HG02610 (cell line): ENCODE results near the gene ZCCHC24.

Experiments used
- ATAC-seq: cut with Tn5 transposase; IDR thresholded peaks from one replicate; pipeline ENCODE4 v1.9.1; 2021; ENCODE audit warnings: mild to moderate bottlenecking, moderate library complexity; ENCODE audit not compliant: unreplicated experiment

Gene ZCCHC24

DNA sequence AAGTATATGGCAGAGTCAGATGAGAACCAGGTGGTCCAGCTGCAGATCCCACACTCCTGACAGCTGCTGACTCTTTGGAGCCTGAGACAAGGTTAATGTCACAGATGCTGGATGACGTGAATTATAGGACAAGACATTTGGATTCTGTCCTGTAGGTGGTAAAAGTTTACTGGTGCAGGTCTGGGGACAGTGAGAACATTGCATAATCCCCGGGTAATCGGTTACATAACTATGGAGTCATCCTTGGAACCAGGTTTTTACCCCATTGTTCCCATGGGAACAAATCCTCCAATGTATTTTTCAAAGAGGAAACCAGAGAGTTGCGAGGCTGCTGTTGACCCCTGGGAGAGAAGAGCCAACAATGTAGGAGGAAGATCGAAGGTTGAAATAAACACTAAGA, 27.5 kb upstream of the ZCCHC24 start:
- no peak for ATAC-seq

- no peak for ATAC-seq
These were observed 27.0 kb upstream of the ZCCHC24 start for GRCh38 chr10:79472449-79472848.

- no peak for ATAC-seq
These were observed 26.4 kb upstream of the ZCCHC24 start for GRCh38 chr10:79471776-79472175.

DNA sequence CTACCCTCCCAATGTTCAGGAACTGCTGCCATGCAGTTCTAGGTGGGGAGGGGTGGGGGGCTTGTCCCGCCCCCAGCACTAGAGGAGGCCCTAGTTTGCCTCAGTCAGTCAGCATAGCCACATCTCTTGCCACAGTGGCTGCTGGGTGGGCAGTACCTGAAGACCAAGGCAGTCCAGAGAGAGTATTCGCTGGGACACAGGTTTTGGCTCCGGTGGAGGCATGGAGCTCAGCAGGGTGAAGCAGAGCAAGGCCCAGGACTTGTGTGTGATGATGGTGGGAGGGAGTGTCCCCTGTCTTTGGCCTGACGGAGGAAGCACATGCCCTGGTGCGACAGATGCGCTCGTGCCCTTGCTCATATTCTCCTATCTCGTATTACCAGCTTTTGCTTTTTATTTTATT, 24.7 kb upstream of the ZCCHC24 start:
- ATAC-seq = no peak

GRCh38 chr10:79468841-79469585, 23.6 kb upstream of the ZCCHC24 start:
- ATAC-seq = no peak

DNA sequence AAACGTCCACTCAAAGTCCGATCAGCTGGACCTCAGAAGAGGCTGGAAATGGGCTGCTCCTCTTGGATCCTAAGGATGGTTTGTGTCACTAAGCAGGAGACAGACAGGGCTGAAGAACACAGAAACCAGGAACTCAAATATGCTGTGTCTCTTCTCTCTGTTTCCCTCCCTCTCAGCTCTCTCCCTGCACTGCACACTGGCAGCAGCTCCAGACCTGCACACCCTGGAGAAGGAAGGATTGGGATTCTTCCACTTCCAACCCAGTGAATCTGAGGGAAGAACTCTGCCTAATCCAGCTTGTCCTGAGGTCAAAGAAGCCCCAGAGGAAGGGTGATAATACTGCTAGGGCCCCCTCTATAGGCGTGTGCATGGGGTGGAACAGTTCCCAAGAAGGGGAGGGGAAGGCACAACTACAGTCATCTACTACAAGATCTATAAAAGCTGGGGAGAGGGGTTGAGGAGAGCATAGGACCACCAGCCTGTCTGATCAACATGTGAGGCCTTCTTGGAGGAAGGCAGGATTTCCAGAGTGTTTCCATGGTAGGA, 22.7 kb upstream of the ZCCHC24 start:
- no peak for ATAC-seq

- no peak for ATAC-seq
These were observed 19.9 kb upstream of the ZCCHC24 start for GRCh38 chr10:79465341-79465740.

- ATAC-seq = no peak
These were observed 18.4 kb upstream of the ZCCHC24 start for GRCh38 chr10:79463578-79464496.

DNA sequence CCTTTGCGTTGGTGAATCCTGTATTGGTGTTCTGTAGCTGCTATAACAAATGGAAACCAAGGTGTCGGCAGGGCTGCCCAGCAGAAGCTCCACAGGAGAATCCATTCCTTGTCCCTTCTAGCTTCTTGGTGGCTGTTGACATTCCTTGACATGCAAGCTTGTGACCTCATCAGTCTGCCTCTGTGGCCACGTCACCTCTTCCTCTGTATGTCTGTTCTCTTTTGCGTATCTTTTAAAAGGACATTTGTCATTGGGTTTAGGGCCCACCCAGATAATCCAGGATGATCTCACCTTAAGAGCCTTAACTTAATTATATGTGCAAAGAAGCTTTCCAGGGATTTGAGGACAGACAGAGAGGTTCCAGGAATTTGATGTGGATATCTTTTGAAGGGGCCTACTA, 15.3 kb upstream of the ZCCHC24 start:
- ATAC-seq = no peak

DNA sequence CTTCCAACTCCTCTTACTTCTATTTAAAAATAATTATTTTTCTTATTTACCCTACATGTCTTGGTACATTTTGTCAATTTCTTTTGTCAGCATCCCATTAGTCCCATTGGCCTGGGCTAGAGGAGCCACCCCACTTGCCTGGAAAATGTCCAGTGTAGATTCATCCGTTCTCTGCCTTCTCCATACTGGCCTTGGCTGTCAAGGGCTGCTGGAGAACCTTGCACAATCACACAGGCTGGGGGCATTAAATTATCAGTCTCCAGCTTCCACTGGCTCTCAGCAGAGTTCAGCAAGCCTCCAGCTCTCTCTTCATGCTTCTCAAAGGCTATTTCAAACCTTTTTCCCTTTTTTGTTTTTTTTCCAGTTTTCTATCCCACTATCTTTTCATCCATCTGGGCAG, 13.8 kb upstream of the ZCCHC24 start:
- no peak for ATAC-seq

DNA sequence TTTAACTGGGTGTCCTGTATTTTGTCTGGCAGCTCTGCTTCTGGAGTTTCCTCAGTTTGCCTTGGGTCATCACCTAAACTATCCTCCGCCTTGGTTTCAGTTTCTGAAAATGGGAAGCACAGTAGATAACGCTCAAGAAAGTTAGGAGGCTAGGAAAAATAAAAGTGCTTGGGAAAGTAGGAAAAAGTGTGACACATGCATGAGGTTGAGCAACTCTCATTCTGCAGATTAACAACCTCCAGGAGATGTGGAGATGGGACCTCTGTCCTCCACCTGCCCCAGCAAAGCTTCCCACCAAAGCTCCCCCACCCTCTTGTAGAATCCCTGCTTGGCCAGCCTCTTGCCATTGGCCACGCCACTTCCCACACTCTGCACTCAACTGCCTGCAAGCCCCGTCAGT, 13.1 kb upstream of the ZCCHC24 start:
- ATAC-seq = no peak

GRCh38 chr10:79457256-79457785, 11.9 kb upstream of the ZCCHC24 start:
- ATAC-seq = no peak

GRCh38 chr10:79454259-79454658, 8.8 kb upstream of the ZCCHC24 start:
- no peak for ATAC-seq

DNA sequence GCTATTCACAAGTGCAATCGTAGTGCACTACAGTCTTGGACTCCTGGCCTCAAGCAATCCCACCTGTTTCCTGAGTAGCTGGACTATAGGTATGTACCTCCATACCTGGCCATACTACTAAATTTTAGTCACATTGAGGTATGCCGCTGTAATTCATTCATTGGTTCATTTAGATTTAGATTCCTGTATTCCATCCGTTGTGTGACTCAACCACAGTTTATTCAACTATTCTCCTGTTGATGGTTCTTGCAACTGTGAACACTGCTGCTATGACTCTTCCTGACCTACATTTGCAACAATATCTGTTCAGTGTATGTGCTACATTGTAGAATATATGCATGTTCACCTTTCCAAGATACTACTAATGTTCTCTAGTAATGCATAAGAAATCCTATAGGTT, 8.0 kb upstream of the ZCCHC24 start:
- no peak for ATAC-seq

GRCh38 chr10:79452174-79452611, 6.8 kb upstream of the ZCCHC24 start:
- ATAC-seq = no peak

DNA sequence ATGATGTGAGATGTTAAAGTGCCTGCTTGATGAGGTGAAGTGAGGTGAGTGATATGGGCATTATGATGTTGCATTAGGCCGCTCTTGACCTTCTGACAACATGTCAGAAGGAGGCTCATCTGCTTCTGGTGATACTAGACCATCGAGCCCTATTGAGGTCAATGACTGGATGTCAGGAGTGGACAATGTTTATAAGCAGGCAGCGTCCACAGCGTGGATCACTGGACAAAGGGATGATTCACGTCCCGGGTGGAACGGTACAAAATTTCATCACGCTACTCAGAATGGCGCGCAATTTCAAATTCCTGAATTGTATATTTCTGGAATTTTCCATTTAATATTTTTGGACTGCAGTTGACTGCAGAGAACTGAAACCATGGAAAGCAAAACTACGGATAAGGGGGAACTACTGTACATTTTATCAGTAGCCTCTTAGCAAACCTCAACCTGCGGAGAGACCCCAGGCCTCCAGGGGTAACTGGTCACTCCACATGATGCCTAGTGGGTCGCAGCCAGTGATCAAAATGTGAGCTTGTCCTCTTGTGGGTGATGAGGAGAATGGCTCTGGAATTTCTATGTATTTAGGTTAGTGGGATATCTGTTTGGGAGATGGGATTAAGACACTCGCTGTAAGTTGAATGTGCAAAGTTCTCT, 5.7 kb upstream of the ZCCHC24 start:
- no peak for ATAC-seq

DNA sequence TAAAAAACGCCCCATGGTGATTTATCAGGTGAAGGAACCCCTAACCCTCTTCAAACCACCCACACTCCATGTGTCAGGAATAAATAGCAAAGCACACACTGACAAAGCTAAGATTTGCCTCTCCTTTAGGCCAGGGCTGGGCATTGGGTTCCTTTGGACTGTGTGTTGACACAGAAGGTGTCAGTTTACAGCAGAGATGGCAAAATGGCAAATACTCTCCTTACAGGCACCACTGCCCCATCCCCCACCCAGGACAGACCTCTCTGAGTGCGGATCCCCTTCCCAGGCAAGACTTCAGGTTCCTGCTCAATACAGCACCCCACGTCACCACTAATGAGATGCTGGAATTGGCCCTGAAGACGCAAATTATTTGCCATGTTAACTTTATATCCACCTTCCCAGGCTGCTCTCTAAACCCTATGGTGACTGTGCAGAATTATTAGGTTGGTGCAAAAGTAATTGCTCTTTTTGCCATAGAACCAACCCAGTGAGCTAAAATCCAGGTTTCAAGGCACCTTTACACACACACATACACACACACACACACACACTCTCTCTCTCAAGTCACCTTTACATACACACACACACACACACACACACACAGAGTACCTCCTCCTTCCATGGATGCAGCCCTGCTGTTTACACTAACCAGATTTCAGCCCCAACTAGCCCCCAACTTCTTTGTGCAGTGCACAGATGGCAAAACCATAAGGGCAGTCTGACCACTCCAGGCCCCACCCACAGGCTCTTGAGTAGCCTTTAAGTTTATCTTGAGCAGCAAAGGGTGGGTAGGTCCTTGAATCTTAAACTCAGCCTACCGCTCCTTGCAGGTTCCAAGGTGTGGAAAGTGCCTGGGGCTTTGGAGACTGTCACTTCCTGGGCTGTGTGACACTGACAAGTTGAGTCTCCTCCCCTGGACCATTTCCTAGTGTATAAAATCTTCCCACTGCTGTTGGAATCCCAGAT, 4.0 kb upstream of the ZCCHC24 start:
- no peak for ATAC-seq

DNA sequence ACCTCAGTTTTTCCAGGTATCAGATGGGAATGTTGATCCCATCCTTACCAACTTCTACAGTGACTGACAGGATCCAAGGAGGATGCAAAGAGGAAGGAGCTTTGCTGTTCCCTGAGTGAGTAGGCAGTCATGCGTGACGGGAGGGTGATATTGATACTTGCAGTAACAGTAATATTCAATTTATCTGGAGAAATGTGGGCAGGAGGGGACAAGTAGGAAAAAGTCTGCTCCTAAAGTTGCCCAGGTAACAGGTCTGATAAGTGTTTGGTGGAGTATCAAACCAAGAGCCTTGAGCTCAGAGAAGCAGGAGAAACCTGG, 3.3 kb upstream of the ZCCHC24 start:
- no peak for ATAC-seq

GRCh38 chr10:79447911-79448731, 2.7 kb upstream of the ZCCHC24 start:
- no peak for ATAC-seq
